SU-DHL-6 (cell line): ENCODE results near the gene STAP1.
"Not testable (repeated sequence)": the region's sequence is repeated elsewhere in the genome, so short reads cannot be mapped to it uniquely, and the experiment has no call there.

Experiments
- CTCF ChIP-seq: fragments of 200-600 bp; sonication (generic); IDR thresholded peaks from one replicate; pipeline ENCODE4 v1.5.1; 2017; ENCODE audit warnings: antibody characterized with exemption, mild to moderate bottlenecking, low read length, moderate library complexity; ENCODE audit not compliant: insufficient read depth, poor library complexity, severe bottlenecking
- EZH2phosphoT487 ChIP-seq: fragments of 200-600 bp; sonication (generic), shearing (Covaris generic); conservative IDR thresholded peaks from 2 replicates; pipeline ENCODE4 v1.6.1; 2018; ENCODE audit warnings: mild to moderate bottlenecking, antibody characterized with exemption, low read length, moderate library complexity, mixed read lengths

GRCh38 chr4:67524140-67524539, 34.4 kb upstream of the STAP1 start:
- not testable (repeated sequence) for TF ChIP-seq CTCF, EZH2phosphoT487
